ENCODE measurements around the gene RAB11A. TPM values are rescaled to one million over a fixed set of nuclear protein-coding genes. Genes with fewer than 3 reads are reported as not detected.

The RAB11A gene
- total RNA-seq, 1 donor from 2014 or later, result 247 TPM

GRCh38 chr15:65910341-65910740, 41.0 kb downstream of the RAB11A start:
- no peaks in the 10 kb centered on the region for H3K79me2 ChIP-seq (ENCODE audit: insufficient read depth, low read length)
- no peaks in the 10 kb centered on the region for H3K9me3 ChIP-seq (ENCODE audit: insufficient read depth, low read depth, low read length)
- Mint-ChIP-seq H3K36me3 (ENCODE audit: low read depth, unreplicated experiment) (peaks cover 7% of the 10 kb centered on the region), H3K27ac (ENCODE audit: unreplicated experiment) (no peak overlapping the region), H3K4me3 (ENCODE audit: unreplicated experiment) (no peak overlapping the region), H3K4me1 (ENCODE audit: low read depth, unreplicated experiment) (no peaks in the 10 kb centered on the region), H3K27me3 (ENCODE audit: low read depth, unreplicated experiment) (no peaks in the 10 kb centered on the region), H3K9me3 (ENCODE audit: unreplicated experiment) (no peaks in the 10 kb centered on the region)
- FAIRE-seq (no peak), DNase-seq (ENCODE audit: low read depth) (no peak)
- no peak overlapping the region for H3K9ac ChIP-seq (ENCODE audit: low read length)
- H3K4me1 ChIP-seq (ENCODE audit: insufficient read depth, low read length), result no peaks in the 10 kb centered on the region
- H2AFZ ChIP-seq (ENCODE audit: low read depth, low read length), result no peak overlapping the region
- no peak for TF ChIP-seq EZH2 (IDR thresholded peaks at IDR 0.05; ENCODE audit: insufficient read depth, low read length)
- no peak for TF ChIP-seq CTCF (IDR thresholded peaks at IDR 0.05; ENCODE audit: insufficient read depth, low read depth, low read length)
- H3K27ac ChIP-seq (ENCODE audit: low read depth, low read length), result no peak overlapping the region
- H3K36me3 ChIP-seq (ENCODE audit: insufficient read depth, low read length), result peaks cover 6% of the 10 kb centered on the region
- no peak overlapping the region for H3K4me2 ChIP-seq (ENCODE audit: low read length)
- H3K4me3 ChIP-seq (ENCODE audit: insufficient read depth, low read depth, low read length), result no peak overlapping the region
- no peaks in the 10 kb centered on the region for H3K27me3 ChIP-seq (ENCODE audit: insufficient read depth, low read length)
- peaks cover 56% of the 10 kb centered on the region for H4K20me1 ChIP-seq (ENCODE audit: insufficient read depth, low read length)

GRCh38 chr15:65912235-65912634, 42.9 kb downstream of the RAB11A start:
- H3K79me2 ChIP-seq (ENCODE audit: insufficient read depth, low read length), result no peaks in the 10 kb centered on the region
- no peak overlapping the region for H3K4me3 Mint-ChIP-seq (ENCODE audit: unreplicated experiment)

More at GRCh38 chr15:65912235-65912634, 42.9 kb downstream of the RAB11A start:
- DNase-seq (ENCODE audit: low read depth) (no peak), FAIRE-seq (no peak)
- no peak overlapping the region for H3K4me2 ChIP-seq (ENCODE audit: low read length)
- H3K4me1 Mint-ChIP-seq (ENCODE audit: low read depth, unreplicated experiment), result peaks cover 1% of the 10 kb centered on the region
- no peaks in the 10 kb centered on the region for H3K9me3 Mint-ChIP-seq (ENCODE audit: unreplicated experiment)
- no peaks in the 10 kb centered on the region for H3K9me3 ChIP-seq (ENCODE audit: insufficient read depth, low read depth, low read length)
- H3K27me3 ChIP-seq (ENCODE audit: insufficient read depth, low read length), result no peaks in the 10 kb centered on the region
- H3K36me3 Mint-ChIP-seq (ENCODE audit: low read depth, unreplicated experiment), result no peaks in the 10 kb centered on the region
- H3K27ac ChIP-seq (ENCODE audit: low read depth, low read length), result no peak overlapping the region
- H3K36me3 ChIP-seq (ENCODE audit: insufficient read depth, low read length), result peaks cover 4% of the 10 kb centered on the region
- H3K4me3 ChIP-seq (ENCODE audit: insufficient read depth, low read depth, low read length), result no peak overlapping the region
- H3K27me3 Mint-ChIP-seq (ENCODE audit: low read depth, unreplicated experiment), result no peaks in the 10 kb centered on the region
- H4K20me1 ChIP-seq (ENCODE audit: insufficient read depth, low read length), result peaks cover 56% of the 10 kb centered on the region
- TF ChIP-seq CTCF (IDR thresholded peaks at IDR 0.05; ENCODE audit: insufficient read depth, low read depth, low read length) (no peak), EZH2 (IDR thresholded peaks at IDR 0.05; ENCODE audit: insufficient read depth, low read length) (no peak)
- H3K9ac ChIP-seq (ENCODE audit: low read length), result no peak overlapping the region
- H3K4me1 ChIP-seq (ENCODE audit: insufficient read depth, low read length), result peaks cover 5% of the 10 kb centered on the region
- H2AFZ ChIP-seq (ENCODE audit: low read depth, low read length), result no peak overlapping the region
- H3K27ac Mint-ChIP-seq (ENCODE audit: unreplicated experiment), result no peak overlapping the region

All from astrocyte (in vitro differentiated cells and primary cell).